Measurements from ENCODE around the gene RCSD1.

DNA sequence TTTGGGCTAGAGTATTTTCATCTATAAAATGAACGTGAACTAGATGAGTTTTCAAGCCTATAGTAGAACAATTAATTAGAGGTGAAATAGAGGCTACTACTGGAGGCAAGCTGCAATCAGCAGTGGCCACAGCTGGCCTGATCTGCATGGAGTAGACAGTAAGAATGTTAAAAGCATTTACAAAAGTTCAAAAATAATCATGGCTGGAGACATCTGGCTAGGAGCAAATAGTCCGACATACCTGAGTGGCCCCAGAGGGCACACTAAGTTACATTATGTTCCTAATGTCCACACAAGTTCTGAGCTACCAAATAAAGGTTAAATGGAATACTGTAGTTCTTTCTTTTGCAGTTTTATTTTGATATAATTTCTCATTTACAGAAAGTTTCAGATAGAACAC, 119.7 kb downstream of the RCSD1 start:
- no peak for TF ChIP-seq POLR2A (IDR thresholded peaks at IDR 0.05)
- TF ChIP-seq, protein P1, sequence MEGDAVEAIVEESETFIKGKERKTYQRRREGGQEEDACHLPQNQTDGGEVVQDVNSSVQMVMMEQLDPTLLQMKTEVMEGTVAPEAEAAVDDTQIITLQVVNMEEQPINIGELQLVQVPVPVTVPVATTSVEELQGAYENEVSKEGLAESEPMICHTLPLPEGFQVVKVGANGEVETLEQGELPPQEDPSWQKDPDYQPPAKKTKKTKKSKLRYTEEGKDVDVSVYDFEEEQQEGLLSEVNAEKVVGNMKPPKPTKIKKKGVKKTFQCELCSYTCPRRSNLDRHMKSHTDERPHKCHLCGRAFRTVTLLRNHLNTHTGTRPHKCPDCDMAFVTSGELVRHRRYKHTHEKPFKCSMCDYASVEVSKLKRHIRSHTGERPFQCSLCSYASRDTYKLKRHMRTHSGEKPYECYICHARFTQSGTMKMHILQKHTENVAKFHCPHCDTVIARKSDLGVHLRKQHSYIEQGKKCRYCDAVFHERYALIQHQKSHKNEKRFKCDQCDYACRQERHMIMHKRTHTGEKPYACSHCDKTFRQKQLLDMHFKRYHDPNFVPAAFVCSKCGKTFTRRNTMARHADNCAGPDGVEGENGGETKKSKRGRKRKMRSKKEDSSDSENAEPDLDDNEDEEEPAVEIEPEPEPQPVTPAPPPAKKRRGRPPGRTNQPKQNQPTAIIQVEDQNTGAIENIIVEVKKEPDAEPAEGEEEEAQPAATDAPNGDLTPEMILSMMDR (IDR thresholded peaks at IDR 0.05), result no peak
